HEK293T (cell line): ENCODE measurements around the gene PGAP1.

Experiments used
- ELF4 ChIP-seq: fragments of 450-650 bp; IDR thresholded peaks from 2 replicates; pipeline ENCODE4 v1.6.1; 2017; ENCODE audit warnings: antibody characterized with exemption
- FOXK2 ChIP-seq: fragments of 450-650 bp; IDR thresholded peaks from 2 replicates; pipeline ENCODE4 v1.6.1; 2016; ENCODE audit warnings: mild to moderate bottlenecking

GRCh38 chr2:196925051-196925767, 1.3 kb downstream of the PGAP1 start:
- TF ChIP-seq FOXK2: no peak
- TF ChIP-seq ELF4: no peak
